SK-N-MC (cell line): ENCODE results near the gene KRTAP5-10.
"Not testable (repeated sequence)": the region's sequence is repeated elsewhere in the genome, so short reads cannot be mapped to it uniquely, and the experiment has no call there.

Experiments used
- DNase-seq: peaks from one replicate; pipeline ENCODE4 v3.0.0-alpha.2; 2011; ENCODE audit warnings: low read depth, low spot score
- H3K27ac ChIP-seq: fragments of 200-600 bp; sonication (generic); 2 replicates; pipeline ENCODE4 v1.5.1; 2016; ENCODE audit warnings: mixed run types
- H3K36me3 ChIP-seq: fragments of 200-600 bp; sonication (generic); 2 replicates; pipeline ENCODE4 v1.6.1; 2017; ENCODE audit warnings: antibody characterized with exemption, low read length, mixed read lengths; ENCODE audit not compliant: insufficient read depth
- H3K4me3 ChIP-seq: fragments of 200-600 bp; sonication (generic); 2 replicates; pipeline ENCODE4 v1.5.1; 2016
- H3K9ac ChIP-seq: fragments of 200-600 bp; sonication (generic); 2 replicates; pipeline ENCODE4 v1.8.0; 2017; ENCODE audit warnings: mixed run types, mixed read lengths; ENCODE audit not compliant: insufficient read length
- H3K9me3 ChIP-seq: fragments of 200-600 bp; sonication (generic); 2 replicates; pipeline ENCODE4 v1.6.1; 2017; ENCODE audit warnings: low read depth, mild to moderate bottlenecking, antibody characterized with exemption, low read length, moderate library complexity, mixed read lengths
- EZH2 ChIP-seq: fragments of 200-600 bp; sonication (generic); IDR thresholded peaks from one replicate; pipeline ENCODE4 v1.6.1; 2017; ENCODE audit warnings: antibody characterized with exemption
- FOXP2 ChIP-seq: optimal IDR thresholded peaks from 2 replicates; pipeline ENCODE3; 2011; ENCODE audit warnings: mild to moderate bottlenecking, moderate library complexity; ENCODE audit not compliant: insufficient read depth; ENCODE audit errors: extremely low read length, control extremely low read depth
- POLR2AphosphoS5 ChIP-seq: IDR thresholded peaks from 2 replicates; pipeline ENCODE4 v1.6.1; 2012; ENCODE audit warnings: mild to moderate bottlenecking, low read depth, low read length, borderline replicate concordance

KRTAP5-10 gene

DNA sequence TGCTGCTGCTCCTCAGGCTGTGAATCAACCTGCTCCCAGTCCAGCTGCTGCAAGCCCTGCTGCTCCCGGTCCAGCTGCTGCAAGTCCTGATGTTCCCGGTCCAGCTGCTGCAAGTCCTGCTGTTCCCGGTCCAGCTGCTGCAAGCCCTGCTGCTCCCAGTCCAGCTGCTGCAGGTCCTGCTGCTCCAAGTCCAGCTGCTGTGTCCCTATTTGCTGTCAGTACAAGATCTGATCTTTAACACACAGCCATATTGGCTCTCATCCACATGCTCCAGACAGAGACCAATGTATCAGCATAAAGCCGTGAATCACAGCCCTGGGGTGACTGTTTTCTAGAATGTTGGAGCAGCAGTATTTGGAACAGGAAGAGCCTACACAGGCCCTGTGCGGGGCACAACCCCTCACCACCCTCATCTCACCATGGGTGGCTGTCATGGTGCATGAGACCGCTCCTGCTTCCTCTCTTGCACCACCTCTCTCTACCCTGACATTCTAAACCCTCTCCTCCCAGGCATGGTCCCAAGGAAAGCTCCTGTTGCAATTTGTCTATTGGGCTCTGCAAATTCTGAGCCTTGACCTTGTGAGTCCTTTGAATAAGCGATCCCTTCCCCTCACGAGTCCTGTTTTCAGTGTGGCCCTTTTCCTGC, 3.5 kb downstream of the KRTAP5-10 start:
- no peak for DNase-seq
- no peak overlapping the region for H3K4me3 ChIP-seq
- no peaks in the 10 kb centered on the region for H3K36me3 ChIP-seq
- H3K27ac ChIP-seq, result no peak overlapping the region
- TF ChIP-seq EZH2 (no peak), POLR2AphosphoS5 (no peak), FOXP2 (no peak)
- H3K9me3 ChIP-seq, result no peaks in the 10 kb centered on the region
- no peak overlapping the region for H3K9ac ChIP-seq

GRCh38 chr11:71571101-71571850, 5.9 kb downstream of the KRTAP5-10 start:
- H3K36me3 ChIP-seq, DNase-seq, H3K9ac ChIP-seq, H3K4me3 ChIP-seq, H3K27ac ChIP-seq, H3K9me3 ChIP-seq: not testable (repeated sequence)

DNA sequence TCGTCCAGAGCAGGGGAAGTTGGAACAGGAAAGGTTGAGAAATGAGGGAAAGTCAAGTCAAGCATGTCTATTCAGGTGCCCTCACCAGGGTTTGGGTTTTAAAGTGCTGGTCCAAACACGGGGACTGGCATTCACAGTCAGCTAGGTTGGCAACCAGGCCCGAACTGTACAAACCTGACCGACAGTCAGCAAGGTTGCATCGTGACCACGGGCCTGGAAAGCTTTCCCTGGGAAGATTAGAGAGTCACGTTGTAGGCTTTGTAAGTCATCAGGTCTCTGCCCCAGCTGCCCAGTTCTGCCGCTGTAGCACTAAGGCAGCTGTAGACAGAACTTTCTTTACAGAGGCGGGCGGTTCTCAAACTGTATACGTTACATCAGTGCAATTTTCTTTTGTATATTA, 7.4 kb downstream of the KRTAP5-10 start:
- no peaks in the 10 kb centered on the region for H3K9me3 ChIP-seq
- DNase-seq, result no peak
- no peak overlapping the region for H3K4me3 ChIP-seq
- TF ChIP-seq EZH2 (no peak), POLR2AphosphoS5 (no peak), FOXP2 (no peak)
- H3K27ac ChIP-seq, result no peak overlapping the region
- no peak overlapping the region for H3K9ac ChIP-seq
- H3K36me3 ChIP-seq, result no peaks in the 10 kb centered on the region

GRCh38 chr11:71574418-71574817, 9.1 kb downstream of the KRTAP5-10 start:
- TF ChIP-seq FOXP2 (no peak), EZH2 (no peak), POLR2AphosphoS5 (no peak)
- no peak overlapping the region for H3K4me3 ChIP-seq
- H3K36me3 ChIP-seq, result no peaks in the 10 kb centered on the region
- no peaks in the 10 kb centered on the region for H3K9me3 ChIP-seq
- H3K9ac ChIP-seq, result no peak overlapping the region
- no peak overlapping the region for H3K27ac ChIP-seq
- no peak for DNase-seq

DNA sequence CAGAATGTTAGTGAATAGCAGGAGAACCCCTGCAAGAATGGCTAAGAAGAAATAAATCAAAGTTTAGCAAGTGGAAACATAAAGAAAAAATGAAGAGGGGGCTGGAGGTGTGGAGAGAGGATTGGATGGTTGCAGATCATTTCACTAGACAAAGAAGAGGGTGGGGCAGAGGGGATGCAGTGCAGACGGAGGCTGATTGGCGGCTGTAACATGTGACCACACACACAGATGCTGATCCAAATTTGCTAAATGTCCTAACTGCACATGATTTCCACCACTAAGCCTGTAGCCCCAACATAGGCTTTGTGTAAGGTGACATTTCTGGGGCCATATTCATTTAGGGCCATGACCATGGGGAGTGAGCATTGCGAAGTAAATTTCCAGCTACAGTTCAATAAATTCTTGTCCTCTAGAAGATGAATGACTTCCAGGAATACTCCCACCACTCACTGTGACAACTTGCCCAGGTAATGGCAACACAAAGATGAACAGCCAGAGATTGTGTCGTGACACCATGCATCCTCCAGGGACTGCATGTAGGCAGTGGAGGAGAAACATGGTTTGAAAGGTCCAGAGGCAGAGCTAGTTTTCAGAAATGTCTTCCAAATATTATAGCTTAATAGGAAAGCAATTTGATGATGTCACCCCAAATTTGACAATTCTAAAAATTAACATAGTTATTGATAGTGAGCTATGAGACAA, 10.5 kb downstream of the KRTAP5-10 start:
- no peak overlapping the region for H3K9ac ChIP-seq
- no peaks in the 10 kb centered on the region for H3K9me3 ChIP-seq
- no peak for TF ChIP-seq POLR2AphosphoS5
- no peak overlapping the region for H3K27ac ChIP-seq
- DNase-seq, result no peak
- H3K4me3 ChIP-seq, result no peak overlapping the region
- no peaks in the 10 kb centered on the region for H3K36me3 ChIP-seq

DNA sequence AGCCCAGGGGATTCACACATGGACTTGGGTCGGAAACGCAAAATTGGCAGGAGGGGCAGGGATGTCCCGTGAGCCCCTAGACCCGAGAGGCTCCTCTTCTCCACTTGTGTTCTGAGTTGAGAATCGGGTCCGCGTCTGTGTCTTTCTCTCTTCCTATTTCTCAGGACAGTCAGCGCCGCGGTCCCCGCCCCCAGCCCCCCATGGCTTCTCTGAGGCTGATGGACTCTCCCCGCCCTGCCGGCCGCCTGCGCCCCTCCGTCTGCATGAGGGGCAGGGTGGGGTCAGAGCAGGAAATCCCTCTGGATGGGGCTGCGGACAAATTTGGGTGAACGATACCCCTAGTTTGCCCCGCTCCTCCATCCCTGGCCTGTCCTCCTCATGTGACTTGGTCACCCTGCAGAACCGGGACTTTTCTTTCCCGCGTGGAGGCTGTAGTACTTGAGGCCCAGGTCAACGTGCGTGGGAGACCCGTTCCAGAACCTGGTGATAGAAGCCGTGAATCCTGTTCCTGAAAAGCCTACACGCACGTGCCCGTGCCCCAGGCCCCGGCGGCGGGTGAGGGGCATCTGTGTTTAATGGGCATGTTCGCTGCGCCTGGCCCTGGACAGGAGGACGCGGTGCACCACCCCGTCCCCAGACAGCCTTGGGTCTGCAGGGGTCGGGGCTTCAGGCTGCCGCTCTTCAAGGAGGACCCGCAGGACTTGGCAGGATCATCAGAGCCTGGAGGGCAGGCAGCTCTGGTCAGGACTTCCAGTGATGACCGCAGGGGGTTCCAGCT, 11.5 kb downstream of the KRTAP5-10 start:
- H3K9ac ChIP-seq, DNase-seq, H3K27ac ChIP-seq, H3K4me3 ChIP-seq, H3K9me3 ChIP-seq, H3K36me3 ChIP-seq: not testable (repeated sequence)

DNA sequence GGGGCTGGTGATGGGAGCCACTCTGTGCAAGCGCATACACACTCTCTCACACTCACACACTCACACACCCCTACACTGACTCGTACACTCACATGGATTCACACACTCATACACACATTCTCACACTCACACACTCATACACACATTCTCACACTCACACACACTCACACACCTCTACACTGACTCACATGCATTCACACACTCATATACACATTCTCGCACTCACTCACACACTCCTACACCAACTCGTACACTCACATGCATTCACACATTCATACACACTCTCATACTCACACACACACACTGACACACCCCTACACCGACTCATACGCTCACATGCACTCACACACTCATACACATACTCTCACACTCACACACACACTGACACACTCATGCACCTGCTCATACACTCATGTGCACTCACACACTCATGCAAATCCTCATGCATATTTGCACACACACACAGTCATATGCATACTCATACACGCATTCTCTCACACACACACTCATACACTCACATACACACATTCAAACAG, 12.2 kb downstream of the KRTAP5-10 start:
- TF ChIP-seq EZH2, result no peak
- TF ChIP-seq POLR2AphosphoS5, result no peak
- TF ChIP-seq FOXP2, result no peak
- Histone ChIP-seq H3K27ac (no peak overlapping the region), H3K9me3 (no peaks in the 10 kb centered on the region), H3K4me3 (no peak overlapping the region), H3K36me3 (no peaks in the 10 kb centered on the region), H3K9ac (no peak overlapping the region)
- no peak for DNase-seq

DNA sequence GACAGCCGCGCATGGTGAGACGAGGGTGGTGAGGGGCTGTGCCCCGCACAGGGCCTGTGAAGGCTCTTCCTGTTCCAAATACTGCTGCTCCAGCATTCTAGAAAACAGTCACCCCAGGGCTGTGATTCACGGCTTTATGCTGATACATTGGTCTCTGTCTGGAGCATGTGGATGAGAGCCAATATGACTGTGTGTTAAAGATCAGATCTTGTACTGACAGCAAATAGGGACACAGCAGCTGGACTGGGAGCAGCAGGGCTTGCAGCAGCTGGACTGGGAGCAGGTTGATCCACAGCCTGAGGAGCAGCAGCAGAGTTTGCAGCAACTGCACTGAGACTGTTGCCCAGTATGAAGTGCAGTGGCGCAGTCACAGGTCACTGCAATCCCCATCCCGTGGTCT, 14.2 kb downstream of the KRTAP5-10 start:
- H3K9me3 ChIP-seq, H3K36me3 ChIP-seq, DNase-seq, H3K27ac ChIP-seq, H3K9ac ChIP-seq, H3K4me3 ChIP-seq: not testable (repeated sequence)
